Measurements from ENCODE around the gene TSPO.

The TSPO gene

DNA sequence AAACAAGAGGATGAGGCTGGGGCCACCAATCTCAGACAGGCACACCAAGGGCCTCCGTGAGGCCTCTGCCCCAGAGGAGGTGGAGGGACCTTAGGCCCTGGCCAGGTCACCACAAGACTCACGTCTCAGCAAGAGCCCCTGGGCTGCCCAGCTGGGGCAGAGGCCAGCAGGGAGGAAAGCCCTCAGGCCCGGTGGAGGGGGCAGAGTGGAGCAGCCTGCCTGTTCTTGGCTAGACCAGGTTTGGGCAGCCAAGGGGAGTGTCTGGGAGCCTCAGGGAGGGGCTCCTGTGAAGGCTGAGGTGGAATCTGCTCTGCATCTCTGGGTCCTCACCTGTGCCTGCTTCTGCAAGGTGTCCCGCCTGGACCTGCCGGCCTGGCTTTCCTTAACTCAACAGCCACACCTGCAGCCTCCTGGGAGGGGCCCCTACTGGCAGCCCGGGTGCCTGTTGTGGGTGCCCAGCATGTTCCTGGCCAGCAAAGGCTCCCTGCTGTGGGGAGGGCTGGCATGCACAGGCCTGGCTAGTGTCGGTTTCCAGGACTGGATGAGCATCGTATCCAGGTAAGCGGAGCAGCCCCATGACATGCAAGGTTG is 23.7 kb downstream of the TSPO start:
- Histone ChIP-seq H3K36me3 (ENCODE audit: insufficient read depth, low read length) (peaks cover 65% of the 10 kb centered on the region), H3K4me3 (no peak overlapping the region), H3K27ac (no peak overlapping the region), H3K9ac (ENCODE audit: insufficient read length) (no peak overlapping the region), H3K9me3 (ENCODE audit: low read depth, low read length) (no peaks in the 10 kb centered on the region)
- TF ChIP-seq POLR2AphosphoS5 (IDR thresholded peaks at IDR 0.05; ENCODE audit: borderline replicate concordance, low read depth, low read length) (no peak), FOXP2 (optimal IDR thresholded peaks at IDR 0.05; ENCODE audit: control extremely low read depth, extremely low read length, insufficient read depth) (no peak), EZH2 (IDR thresholded peaks at IDR 0.05) (no peak)
- DNase-seq (ENCODE audit: low read depth, low spot score), result no peak

DNA sequence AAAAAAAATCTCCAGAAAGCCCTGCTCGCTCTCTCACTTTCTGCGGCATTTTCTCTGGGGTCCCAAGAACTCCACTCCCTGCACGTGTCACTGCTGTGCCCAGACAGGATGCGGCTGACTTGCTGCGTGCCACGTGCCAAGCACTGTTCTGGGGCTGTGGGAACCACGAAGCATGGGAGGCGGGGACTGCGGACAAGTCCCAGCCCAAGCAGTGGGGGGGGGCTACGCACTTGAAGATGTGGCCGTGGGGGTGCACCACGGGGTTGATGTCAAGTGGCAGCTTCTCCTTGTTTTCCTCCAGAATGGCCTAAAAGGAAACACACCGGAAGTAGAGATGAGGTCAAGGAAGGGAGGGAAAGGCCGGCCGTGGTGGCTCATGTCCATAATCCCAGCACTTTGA is 24.7 kb downstream of the TSPO start:
- no peak overlapping the region for H3K4me3 ChIP-seq
- H3K36me3 ChIP-seq (ENCODE audit: insufficient read depth, low read length), result peaks cover 75% of the 10 kb centered on the region
- H3K9ac ChIP-seq (ENCODE audit: insufficient read length), result no peak overlapping the region
- TF ChIP-seq POLR2AphosphoS5 (IDR thresholded peaks at IDR 0.05; ENCODE audit: borderline replicate concordance, low read depth, low read length) (no peak), FOXP2 (optimal IDR thresholded peaks at IDR 0.05; ENCODE audit: control extremely low read depth, extremely low read length, insufficient read depth) (no peak), EZH2 (IDR thresholded peaks at IDR 0.05) (no peak)
- no peak overlapping the region for H3K27ac ChIP-seq
- DNase-seq (ENCODE audit: low read depth, low spot score), result no peak
- H3K9me3 ChIP-seq (ENCODE audit: low read depth, low read length), result no peaks in the 10 kb centered on the region

DNA sequence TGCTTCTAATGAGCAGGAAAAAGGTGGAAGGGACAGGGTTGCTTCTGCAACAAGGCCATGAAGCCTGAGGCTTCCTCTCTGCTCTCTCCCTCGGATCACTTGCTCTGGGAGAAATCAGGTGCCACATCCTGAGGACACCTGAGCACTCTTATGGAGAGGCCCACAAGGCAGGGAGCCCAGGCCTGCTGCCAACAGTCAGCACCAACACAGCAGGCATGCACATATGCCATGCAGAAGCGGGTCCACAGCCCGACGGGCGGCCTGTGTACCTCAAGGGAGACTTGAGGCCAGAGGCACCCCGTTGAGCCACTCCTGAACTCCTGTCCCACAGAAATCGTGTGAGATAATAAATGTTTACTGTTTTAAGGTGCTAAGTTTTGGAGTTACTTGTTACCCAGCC is 26.1 kb downstream of the TSPO start:
- Histone ChIP-seq H3K36me3 (ENCODE audit: insufficient read depth, low read length) (peaks cover 70% of the 10 kb centered on the region), H3K27ac (no peak overlapping the region)

DNA sequence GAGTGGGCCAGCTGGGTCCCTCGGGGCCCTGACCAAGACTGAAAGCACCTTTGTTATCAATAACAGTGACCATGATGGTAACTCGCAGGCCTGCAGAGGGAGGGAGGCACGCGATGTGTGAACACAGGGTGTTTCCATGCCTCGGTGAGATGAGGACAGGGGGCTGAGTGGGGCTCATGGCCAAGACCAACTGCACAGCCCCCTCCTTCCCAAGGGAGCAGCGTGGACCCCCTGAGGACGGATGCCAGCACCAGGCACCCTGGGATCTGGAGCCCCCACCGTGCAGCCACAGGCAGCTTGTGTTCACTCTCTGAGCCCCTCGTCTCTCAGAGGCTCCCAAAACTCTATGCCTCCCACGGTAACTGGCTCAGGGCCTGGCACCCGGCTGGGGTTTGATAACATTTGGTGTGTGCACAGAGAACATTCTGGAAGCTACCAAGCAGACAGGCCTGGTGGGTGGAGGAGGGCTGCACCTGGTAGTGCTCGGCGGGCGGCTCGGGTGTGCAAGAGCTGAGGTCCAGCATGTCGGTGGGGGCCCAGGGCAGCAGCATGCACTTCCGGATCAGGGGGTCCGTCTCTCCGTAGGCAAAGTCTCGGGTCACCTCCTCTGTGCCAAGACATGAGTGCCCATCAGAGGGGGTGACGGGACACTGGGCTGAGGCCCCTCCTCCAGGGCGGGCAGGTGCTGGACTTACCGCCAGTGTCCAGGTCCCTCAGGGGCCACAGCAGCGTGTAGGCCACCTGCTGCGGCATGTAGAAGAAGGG is 28.0 kb downstream of the TSPO start:
- no peak for DNase-seq (ENCODE audit: low read depth, low spot score)
- TF ChIP-seq EZH2 (IDR thresholded peaks at IDR 0.05), result no peak
- Histone ChIP-seq H3K4me3 (no peak overlapping the region), H3K36me3 (ENCODE audit: insufficient read depth, low read length) (peaks cover 60% of the 10 kb centered on the region), H3K9me3 (ENCODE audit: low read depth, low read length) (no peaks in the 10 kb centered on the region), H3K9ac (ENCODE audit: insufficient read length) (no peak overlapping the region), H3K27ac (no peak overlapping the region)

More for the DNA sequence above, 26.1 kb downstream of the TSPO start:
- no peak overlapping the region for H3K4me3 ChIP-seq
- no peak for TF ChIP-seq EZH2 (IDR thresholded peaks at IDR 0.05)
- no peak for TF ChIP-seq FOXP2 (optimal IDR thresholded peaks at IDR 0.05; ENCODE audit: control extremely low read depth, extremely low read length, insufficient read depth)
- no peak for TF ChIP-seq POLR2AphosphoS5 (IDR thresholded peaks at IDR 0.05; ENCODE audit: borderline replicate concordance, low read depth, low read length)
- no peak overlapping the region for H3K9ac ChIP-seq (ENCODE audit: insufficient read length)
- no peak for DNase-seq (ENCODE audit: low read depth, low spot score)
- H3K9me3 ChIP-seq (ENCODE audit: low read depth, low read length), result no peaks in the 10 kb centered on the region

DNA sequence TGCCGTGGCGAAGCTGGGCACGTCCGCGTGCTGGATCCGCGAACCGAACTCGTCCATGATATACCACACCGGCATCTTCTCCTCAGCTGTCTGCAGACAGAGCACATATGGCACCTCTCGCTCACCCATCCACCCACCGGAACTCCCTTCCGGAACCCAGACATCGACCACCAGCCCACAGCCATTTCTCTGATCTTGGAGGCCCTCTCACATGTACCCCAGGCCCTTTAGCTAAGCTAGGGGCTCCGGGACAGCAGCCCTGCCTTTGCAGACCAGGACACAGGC is 28.5 kb downstream of the TSPO start:
- DNase-seq (ENCODE audit: low read depth, low spot score), result no peak
- peaks cover 55% of the 10 kb centered on the region for H3K36me3 ChIP-seq (ENCODE audit: insufficient read depth, low read length)
- no peaks in the 10 kb centered on the region for H3K9me3 ChIP-seq (ENCODE audit: low read depth, low read length)
- no peak overlapping the region for H3K9ac ChIP-seq (ENCODE audit: insufficient read length)
- H3K4me3 ChIP-seq, result no peak overlapping the region
- no peak overlapping the region for H3K27ac ChIP-seq
- TF ChIP-seq FOXP2 (optimal IDR thresholded peaks at IDR 0.05; ENCODE audit: control extremely low read depth, extremely low read length, insufficient read depth) (no peak), EZH2 (IDR thresholded peaks at IDR 0.05) (no peak), POLR2AphosphoS5 (IDR thresholded peaks at IDR 0.05; ENCODE audit: borderline replicate concordance, low read depth, low read length) (no peak)

DNA sequence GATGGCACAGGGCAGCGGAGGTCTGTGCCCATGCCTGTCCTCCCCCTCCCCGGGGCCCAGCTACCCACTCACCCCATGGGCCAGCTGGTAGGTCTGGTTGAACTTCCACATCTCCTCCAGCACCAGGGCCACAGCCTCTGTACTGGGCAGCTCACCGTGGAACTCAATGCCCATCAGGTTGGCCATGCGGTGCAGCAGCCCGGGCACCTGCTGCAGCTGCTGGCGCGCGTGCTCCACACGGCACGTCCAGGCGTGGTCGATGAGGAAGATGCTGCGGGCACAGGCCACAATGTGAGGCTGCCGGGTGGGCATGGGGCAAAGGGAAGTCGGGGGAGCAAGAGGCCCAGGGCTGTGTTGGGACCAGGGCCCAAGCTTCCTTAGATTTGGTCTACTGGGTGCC is 29.3 kb downstream of the TSPO start:
- Histone ChIP-seq H3K9me3 (ENCODE audit: low read depth, low read length) (no peaks in the 10 kb centered on the region), H3K27ac (no peak overlapping the region), H3K9ac (ENCODE audit: insufficient read length) (no peak overlapping the region), H3K36me3 (ENCODE audit: insufficient read depth, low read length) (peaks cover 48% of the 10 kb centered on the region), H3K4me3 (no peak overlapping the region)
- TF ChIP-seq POLR2AphosphoS5 (IDR thresholded peaks at IDR 0.05; ENCODE audit: borderline replicate concordance, low read depth, low read length) (no peak), EZH2 (IDR thresholded peaks at IDR 0.05) (no peak), FOXP2 (optimal IDR thresholded peaks at IDR 0.05; ENCODE audit: control extremely low read depth, extremely low read length, insufficient read depth) (no peak)
- DNase-seq (ENCODE audit: low read depth, low spot score), result no peak

DNA sequence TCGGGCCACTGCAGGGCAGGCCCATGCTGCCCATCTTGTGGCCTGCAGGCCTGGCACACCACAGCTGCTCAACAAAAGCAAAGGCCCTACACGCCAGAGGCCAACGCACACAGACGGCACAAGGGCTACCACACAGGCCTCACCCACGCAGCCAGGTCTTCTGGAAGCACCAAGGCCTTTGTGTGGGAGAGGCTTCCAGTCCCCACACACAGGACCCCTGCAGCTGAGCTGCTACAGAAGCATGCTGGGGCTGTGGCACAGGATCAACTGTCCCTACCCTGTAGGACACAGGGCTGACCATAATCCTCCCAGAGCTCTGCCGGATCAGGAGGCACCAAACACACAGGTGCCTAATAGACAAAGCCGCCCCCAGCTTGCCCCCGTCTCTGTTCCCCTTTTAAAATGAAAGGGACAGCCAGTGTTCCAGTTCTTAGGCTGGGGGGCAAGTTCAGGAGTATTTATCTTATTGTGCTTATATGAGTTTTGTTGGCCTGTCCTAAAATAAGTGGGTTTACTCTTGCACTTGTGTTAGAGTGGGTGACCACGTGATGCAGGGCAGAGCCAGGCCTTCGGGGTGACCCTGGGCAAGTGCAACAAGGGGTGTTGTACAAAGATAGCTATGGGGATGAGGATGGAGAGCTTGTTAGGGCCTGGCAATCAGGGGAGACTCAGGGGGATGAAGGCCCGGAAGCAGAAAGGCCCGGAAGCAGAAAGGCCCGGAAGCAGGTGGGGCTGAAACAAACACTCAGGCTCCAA is 30.1 kb downstream of the TSPO start:
- H3K27ac ChIP-seq, result no peak overlapping the region
- TF ChIP-seq EZH2 (IDR thresholded peaks at IDR 0.05) (no peak), POLR2AphosphoS5 (IDR thresholded peaks at IDR 0.05; ENCODE audit: borderline replicate concordance, low read depth, low read length) (no peak), FOXP2 (optimal IDR thresholded peaks at IDR 0.05; ENCODE audit: control extremely low read depth, extremely low read length, insufficient read depth) (no peak)
- no peak for DNase-seq (ENCODE audit: low read depth, low spot score)
- H3K36me3 ChIP-seq (ENCODE audit: insufficient read depth, low read length), result peaks cover 44% of the 10 kb centered on the region
- no peaks in the 10 kb centered on the region for H3K9me3 ChIP-seq (ENCODE audit: low read depth, low read length)
- no peak overlapping the region for H3K9ac ChIP-seq (ENCODE audit: insufficient read length)
- no peak overlapping the region for H3K4me3 ChIP-seq

DNA sequence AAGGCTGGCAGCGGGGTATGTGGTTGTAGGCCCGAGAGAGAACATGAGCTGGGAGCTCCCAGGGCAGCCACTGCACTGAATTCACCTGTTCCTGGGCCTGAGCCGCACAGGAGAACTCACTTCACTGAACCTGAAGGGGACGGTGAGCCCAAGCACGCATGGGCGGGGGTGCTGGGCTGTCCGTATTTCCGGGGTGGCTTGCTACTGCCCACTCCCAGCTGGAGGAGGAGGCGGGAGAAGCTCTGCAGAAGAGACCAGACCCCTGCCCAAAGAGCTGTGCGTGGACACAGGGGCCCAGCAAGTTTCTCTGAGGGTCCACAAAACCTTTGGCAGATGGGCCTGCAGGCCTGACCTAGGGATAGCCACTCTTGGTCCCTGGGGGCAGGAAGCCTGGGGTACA is 30.8 kb downstream of the TSPO start:
- TF ChIP-seq POLR2AphosphoS5 (IDR thresholded peaks at IDR 0.05; ENCODE audit: borderline replicate concordance, low read depth, low read length) (no peak), EZH2 (IDR thresholded peaks at IDR 0.05) (no peak), FOXP2 (optimal IDR thresholded peaks at IDR 0.05; ENCODE audit: control extremely low read depth, extremely low read length, insufficient read depth) (no peak)
- DNase-seq (ENCODE audit: low read depth, low spot score), result no peak
- no peaks in the 10 kb centered on the region for H3K9me3 ChIP-seq (ENCODE audit: low read depth, low read length)
- H3K27ac ChIP-seq, result no peak overlapping the region
- no peak overlapping the region for H3K4me3 ChIP-seq
- no peak overlapping the region for H3K9ac ChIP-seq (ENCODE audit: insufficient read length)
- H3K36me3 ChIP-seq (ENCODE audit: insufficient read depth, low read length), result peaks cover 44% of the 10 kb centered on the region

All from SK-N-MC (cell line).